ENCODE measurements around the gene PPP6R2.

The PPP6R2 gene

DNA sequence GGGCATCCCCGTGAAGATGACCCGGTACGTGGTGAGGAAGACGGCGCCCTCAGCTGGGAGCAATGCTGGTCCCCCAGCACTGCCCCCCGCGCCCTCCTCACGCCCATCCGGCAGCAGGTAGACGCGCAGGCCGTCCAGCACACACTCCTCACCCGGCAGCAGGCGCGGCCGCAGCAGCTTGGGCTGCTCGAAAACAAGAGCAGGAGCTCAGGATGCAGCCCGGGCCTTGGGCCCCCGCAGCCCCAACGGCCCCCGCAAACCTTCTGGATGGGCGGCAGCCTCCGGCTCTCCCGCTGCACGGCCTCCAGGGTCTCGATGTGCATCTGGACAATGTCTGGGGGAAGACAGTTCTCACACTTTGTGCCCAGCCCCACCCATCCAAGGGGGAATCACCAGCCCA is 118.4 kb downstream of the PPP6R2 start:
- Mint-ChIP-seq H3K36me3 (peaks cover 85% of the 10 kb centered on the region), H3K4me1 (peaks cover 22% of the 10 kb centered on the region), H3K9me3 (no peaks in the 10 kb centered on the region), H3K27ac (peak overlapping the region; percentile 76), H3K4me3 (no peak overlapping the region)
- DNase-seq (ENCODE audit: low spot score in 2 of 2), result no peak
- ATAC-seq, result no peak

DNA sequence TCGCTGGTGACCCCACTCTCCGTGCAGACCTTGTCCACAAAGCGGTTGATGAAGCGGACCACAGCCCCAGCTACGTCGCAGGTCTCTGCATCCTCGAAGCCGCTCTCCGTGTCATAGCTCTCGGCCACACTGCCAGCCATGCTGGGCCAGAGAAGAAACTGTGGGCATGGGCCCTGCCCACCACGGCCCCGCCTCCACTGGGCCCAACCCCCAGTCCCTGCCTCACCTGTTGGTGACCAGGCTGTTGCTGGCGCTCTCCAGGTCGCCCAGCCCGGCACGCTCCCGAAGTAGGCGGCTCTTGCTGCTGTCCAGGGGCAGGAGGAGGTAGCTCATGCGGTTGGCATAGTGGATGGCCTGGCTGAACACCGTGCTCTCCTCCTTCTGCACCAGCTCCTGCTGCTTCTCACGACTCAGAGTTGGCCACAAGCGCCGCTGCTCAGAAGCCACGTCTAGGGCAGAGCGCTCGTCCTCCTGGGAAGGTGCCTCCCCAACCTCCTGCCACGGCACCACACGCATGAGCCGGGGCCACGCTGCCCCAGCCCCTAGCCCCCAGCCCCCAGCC is 118.9 kb downstream of the PPP6R2 start:
- H3K4me1 Mint-ChIP-seq, result peaks cover 24% of the 10 kb centered on the region
- DNase-seq (ENCODE audit: low spot score in 2 of 2), result no peak
- H3K9me3 Mint-ChIP-seq, result no peaks in the 10 kb centered on the region
- no peak for ATAC-seq
- H3K27ac Mint-ChIP-seq, result no peak overlapping the region
- no peak overlapping the region for H3K4me3 Mint-ChIP-seq
- H3K36me3 Mint-ChIP-seq, result peaks cover 85% of the 10 kb centered on the region

DNA sequence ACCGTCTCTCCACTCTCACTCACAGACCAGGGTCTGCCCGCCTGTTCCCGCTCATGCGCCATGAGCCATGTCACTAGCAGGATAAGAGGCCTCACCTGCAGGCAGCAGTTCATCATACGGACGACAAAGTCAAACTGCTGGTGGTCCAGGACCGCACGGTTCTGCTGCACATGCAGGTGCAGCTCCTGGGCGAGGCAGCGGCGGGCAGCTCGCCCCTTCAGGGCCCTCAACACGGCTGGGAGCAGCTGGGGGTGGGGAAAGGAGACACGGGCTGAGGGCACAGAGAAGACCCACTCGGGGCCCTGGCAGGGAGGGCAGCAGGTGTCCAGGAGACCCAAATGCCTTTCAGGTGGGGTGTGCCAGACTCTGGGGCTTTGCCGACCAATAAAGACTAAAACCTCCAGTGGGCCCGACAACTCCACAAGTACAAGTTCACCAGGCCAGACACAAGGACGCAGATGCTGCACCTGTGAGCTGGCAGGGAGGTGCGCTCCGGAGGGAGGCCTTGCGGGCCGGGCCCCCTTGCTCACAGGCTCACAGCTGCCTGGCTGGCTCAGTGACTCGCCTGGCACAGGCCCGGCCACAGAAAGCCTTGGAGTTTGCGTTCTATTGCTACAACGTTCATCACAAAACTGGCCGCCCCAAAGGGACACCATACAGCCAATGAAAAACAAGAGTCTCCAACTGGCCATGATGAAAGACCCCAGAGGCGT is 120.2 kb downstream of the PPP6R2 start:
- peaks cover 20% of the 10 kb centered on the region for H3K4me1 Mint-ChIP-seq
- peaks cover 78% of the 10 kb centered on the region for H3K36me3 Mint-ChIP-seq
- no peaks in the 10 kb centered on the region for H3K9me3 Mint-ChIP-seq
- DNase-seq (ENCODE audit: low spot score in 2 of 2), result no peak
- ATAC-seq, result no peak
- H3K4me3 Mint-ChIP-seq, result no peak overlapping the region
- H3K27ac Mint-ChIP-seq, result peak overlapping the region; percentile 65

DNA sequence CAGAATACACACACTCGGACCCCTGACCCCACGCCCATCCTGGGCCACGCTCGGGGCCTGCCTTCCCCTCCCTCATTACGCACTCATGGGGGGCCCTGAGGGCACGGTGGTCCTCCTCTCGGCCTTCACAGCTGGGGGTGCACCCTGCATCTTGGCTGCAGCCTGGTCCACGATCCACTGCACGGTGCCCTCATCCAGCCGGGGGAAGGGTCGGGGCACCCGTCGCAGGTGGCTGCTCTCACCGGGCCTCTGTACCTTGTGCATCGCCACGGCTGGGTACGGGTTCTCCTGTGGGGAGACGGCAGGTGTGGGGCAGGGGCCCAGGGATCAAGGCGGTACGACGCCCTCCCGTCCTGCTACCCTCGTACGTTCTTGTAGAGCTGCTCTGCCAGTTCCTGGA is 121.3 kb downstream of the PPP6R2 start:
- Mint-ChIP-seq H3K9me3 (no peaks in the 10 kb centered on the region), H3K4me1 (peaks cover 26% of the 10 kb centered on the region), H3K36me3 (peaks cover 74% of the 10 kb centered on the region), H3K4me3 (no peak overlapping the region), H3K27ac (no peak overlapping the region)
- DNase-seq (ENCODE audit: low spot score in 2 of 2), result no peak
- ATAC-seq, result no peak

DNA sequence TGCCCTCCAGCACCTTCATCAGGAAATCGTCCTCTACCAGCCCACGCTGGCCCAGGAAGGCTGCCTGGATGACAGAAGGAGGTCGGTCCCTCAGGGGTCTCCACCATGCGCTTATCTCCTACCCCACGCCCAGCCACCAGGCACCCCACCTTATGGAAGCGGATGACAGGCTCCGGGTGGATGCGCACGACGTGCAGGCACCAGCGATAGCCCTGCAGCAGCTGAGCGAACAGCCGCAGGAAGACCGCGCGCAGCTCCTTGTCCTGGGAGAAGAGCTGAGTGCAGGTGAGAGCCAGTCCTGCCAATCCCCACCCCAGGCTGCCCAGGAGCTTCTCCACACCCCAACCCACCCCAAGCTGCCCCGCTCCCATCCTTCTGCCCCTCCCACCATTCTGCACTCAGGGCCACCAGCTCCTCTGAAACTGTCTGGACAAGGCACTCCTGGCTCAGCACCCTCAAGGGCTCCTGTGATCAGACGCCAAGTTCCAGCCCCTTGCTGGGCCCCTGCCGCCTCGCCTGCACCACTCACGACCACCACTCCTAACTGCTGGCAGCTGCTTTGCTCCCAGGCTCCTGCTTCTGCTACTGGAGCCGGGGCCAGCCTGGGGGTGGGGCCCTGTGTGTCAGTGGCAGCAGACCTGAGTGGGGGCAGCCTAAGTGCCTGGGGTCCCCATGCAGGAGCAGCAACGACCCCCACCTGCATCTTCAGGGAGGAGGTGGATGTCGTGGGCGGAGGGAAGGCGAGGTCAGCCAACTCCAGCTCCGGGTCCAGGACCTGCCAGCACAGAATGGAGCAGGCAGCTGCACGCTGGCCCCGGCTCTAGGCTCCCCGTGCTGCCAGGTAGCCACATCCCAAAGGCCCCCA is 122.2 kb downstream of the PPP6R2 start:
- ATAC-seq (no peak), DNase-seq (ENCODE audit: low spot score in 2 of 2) (no peak)
- Mint-ChIP-seq H3K36me3 (peaks cover 72% of the 10 kb centered on the region), H3K4me3 (no peak overlapping the region), H3K4me1 (peaks cover 35% of the 10 kb centered on the region), H3K9me3 (no peaks in the 10 kb centered on the region), H3K27ac (peak overlapping the region; percentile 88)

DNA sequence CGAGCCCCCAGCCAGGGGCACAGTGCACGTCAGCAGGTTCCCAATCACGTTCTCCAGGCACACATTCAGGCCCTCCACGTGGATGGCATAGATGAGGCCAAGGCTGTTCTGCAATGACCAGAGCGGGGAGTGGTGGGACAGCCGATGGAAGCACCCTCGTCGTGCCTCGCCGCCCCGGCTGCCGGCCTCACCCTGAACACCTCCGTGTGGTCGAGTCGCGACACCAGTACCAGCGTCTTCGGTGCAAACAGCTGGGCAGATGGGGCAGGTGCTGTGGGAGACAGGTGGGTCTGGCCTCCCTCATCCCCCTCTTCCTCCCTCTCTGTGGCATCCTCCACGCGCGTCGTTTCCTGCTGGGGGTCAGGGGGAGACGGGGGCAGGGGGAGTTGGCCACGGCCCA is 124.2 kb downstream of the PPP6R2 start:
- H3K9me3 Mint-ChIP-seq, result no peaks in the 10 kb centered on the region
- DNase-seq (ENCODE audit: low spot score in 2 of 2) (no peak), ATAC-seq (no peak)
- H3K4me1 Mint-ChIP-seq, result peaks cover 55% of the 10 kb centered on the region
- H3K27ac Mint-ChIP-seq, result peak overlapping the region; percentile 88
- H3K36me3 Mint-ChIP-seq, result peaks cover 62% of the 10 kb centered on the region
- no peak overlapping the region for H3K4me3 Mint-ChIP-seq

DNA sequence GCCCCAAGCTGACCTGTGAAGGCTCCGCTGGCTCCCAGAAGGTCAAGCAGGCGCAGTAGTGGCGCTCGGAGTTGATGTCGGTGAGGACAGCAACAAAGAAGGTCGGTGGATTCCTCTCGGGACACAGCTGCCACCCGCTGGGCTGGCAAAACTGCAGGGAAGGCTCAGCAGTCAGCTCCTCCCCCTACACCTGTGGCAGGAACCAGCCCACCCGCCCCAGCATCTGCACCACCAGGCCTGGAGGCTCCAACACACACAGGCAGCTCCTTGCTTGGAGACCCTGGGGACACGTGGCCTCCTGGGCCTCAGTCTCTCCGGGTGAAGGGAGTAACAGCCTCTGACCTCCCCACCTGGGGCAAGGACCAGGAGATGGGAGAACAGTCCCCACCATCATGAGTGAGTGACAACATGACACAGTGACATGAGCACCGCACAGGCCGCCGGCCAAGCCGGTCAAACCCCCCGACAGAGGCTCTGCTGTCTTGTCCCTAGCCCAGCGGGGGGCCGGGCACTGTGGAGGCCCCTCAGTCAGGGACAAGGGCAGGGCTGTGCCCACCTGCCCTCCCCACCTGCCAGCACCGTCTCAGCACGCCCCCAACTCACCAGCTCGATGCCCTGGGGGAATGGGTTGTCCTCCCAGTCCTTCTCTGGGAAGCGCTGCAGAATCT is 124.8 kb downstream of the PPP6R2 start:
- Mint-ChIP-seq H3K36me3 (peaks cover 58% of the 10 kb centered on the region), H3K4me3 (peak overlapping the region; percentile 88), H3K9me3 (no peaks in the 10 kb centered on the region), H3K27ac (no peak overlapping the region), H3K4me1 (peaks cover 61% of the 10 kb centered on the region)
- ATAC-seq, result no peak
- DNase-seq (ENCODE audit: low spot score in 2 of 2), result no peak

DNA sequence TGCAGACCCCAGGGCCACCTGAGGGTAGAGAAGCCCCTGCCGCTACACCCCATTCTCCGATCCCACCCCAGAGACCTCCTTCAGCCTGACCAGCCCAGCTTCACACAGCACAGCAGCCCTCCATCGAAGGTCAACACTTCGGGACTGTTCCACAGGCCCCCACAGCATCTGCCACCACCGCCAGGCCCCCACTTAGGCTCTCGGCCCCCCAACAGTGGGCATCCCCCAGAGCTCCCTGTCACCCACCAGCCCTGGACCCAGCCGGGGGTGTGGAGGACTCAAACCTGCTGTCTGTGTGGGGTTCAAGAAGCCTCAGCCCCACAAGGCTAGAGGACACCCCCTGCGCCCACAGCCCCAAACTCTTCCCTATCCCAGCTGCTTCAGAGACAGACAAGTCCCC is 125.5 kb downstream of the PPP6R2 start:
- Mint-ChIP-seq H3K4me3 (peak overlapping the region; percentile 88), H3K36me3 (peaks cover 51% of the 10 kb centered on the region), H3K4me1 (peaks cover 68% of the 10 kb centered on the region), H3K9me3 (no peaks in the 10 kb centered on the region), H3K27ac (peak overlapping the region; percentile 93)
- ATAC-seq, result no peak
- DNase-seq (ENCODE audit: low spot score in 2 of 2), result no peak

DNA sequence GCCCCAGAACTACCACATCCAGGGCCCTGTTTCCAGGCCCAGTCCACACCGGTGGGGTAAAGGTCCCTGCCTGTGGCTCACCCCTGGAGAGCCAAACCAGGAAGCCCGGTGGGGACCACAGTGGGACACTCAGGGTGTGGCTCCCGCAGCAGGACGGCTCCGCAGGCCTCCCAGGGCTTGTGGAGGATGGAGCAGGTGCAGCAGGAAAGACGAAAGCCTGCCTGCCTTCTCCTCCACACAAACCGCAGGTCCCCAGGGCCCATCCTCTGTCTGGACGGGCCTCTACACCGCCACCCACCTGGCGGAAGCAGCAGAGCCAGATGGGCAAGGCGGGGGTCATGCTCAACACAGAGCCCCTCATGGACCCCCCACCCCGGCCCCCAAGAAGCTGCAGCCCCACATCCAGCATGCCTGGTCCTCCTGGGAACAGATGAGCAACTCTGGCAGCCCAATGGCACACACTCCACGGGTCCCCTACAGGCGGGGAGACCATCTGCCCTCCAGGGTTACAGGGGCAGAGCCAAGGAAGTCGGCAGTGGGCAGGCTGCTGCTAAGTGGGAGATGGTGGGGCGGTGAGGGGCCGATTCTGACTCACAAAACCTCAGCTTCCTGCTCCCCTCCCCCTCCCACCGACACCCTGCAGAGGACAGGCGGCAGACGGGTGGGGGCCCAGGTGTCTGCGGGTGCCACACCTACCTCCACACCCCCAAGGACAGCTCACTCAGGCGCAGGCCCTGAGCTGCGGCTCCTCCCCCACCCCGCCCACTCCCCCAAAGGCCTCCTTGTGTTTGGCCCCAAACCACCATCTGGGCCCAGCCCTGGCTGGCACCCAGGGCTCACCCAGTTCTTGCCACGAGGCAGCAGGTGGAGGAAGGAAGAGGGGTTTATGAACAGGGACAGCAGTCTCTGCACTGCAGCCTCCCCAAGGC is 126.5 kb downstream of the PPP6R2 start:
- Mint-ChIP-seq H3K27ac (peak overlapping the region; percentile 93), H3K9me3 (no peaks in the 10 kb centered on the region), H3K4me1 (peaks cover 74% of the 10 kb centered on the region), H3K4me3 (peak overlapping the region; percentile 88), H3K36me3 (peaks cover 49% of the 10 kb centered on the region)
- DNase-seq (ENCODE audit: low spot score in 2 of 2) (peak; percentile 84 to 97), ATAC-seq (peak; percentile 88)

DNA sequence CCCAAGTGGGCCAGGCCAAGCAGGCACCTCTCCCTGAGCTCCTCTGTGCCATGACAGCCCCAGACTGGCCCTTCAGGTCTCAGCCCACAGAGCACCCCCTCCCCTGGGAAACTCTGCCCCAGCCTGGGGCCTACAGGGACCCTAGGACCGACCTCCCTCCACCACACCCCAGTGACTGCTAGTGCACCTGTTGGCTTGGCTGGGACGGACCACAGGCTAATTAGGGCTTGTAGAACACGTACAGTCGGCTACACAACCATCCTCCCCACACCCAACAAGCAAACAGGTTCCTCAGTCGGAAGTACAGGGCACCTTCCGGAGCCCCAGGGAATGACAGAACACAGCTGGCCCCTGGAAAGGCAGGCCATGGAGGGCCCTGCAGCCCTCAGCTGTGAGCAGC is 127.4 kb downstream of the PPP6R2 start:
- no peaks in the 10 kb centered on the region for H3K9me3 Mint-ChIP-seq
- peaks cover 74% of the 10 kb centered on the region for H3K4me1 Mint-ChIP-seq
- H3K36me3 Mint-ChIP-seq, result peaks cover 41% of the 10 kb centered on the region
- peak in 1 of 2 donors; percentile 64 for DNase-seq (ENCODE audit: low spot score in 2 of 2)
- peak overlapping the region; percentile 88 for H3K4me3 Mint-ChIP-seq
- ATAC-seq, result no peak
- H3K27ac Mint-ChIP-seq, result peak overlapping the region; percentile 93

DNA sequence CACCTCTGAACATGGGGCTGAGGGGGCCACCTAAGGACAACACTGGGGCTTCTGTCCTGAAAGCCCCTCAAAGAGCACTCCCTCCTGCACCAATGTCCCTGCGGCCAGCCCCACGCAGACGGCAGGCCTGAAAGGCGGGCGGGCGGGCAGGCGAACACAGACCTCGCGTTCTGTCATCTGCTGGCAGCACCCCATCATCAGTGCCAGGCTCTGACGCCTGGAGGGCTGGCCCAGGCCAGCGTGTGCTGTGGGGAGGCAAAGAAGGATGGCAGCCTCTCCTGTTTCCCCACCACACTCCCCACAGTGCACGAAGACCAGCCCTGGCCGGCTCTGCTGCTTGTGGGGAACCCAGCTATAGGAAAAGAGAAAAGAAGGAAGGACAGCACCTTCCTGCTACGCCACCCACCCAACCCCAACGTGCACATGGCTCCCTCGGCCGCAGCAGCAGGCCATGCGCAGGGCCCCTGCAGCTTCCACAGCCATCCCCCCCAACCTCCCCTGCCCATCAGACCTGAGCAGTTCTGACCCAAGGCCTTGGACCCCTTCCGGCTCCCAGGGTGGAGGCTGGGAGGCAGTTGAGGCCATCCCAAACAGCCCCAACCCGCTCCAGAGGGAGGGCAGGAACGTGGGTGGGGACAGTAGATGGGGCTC is 128.2 kb downstream of the PPP6R2 start:
- Mint-ChIP-seq H3K27ac (peak overlapping the region; percentile 93), H3K36me3 (peaks cover 36% of the 10 kb centered on the region), H3K4me3 (peak overlapping the region; percentile 88), H3K4me1 (peaks cover 68% of the 10 kb centered on the region), H3K9me3 (no peaks in the 10 kb centered on the region)
- DNase-seq (ENCODE audit: low spot score in 2 of 2), result no peak
- ATAC-seq, result no peak

DNA sequence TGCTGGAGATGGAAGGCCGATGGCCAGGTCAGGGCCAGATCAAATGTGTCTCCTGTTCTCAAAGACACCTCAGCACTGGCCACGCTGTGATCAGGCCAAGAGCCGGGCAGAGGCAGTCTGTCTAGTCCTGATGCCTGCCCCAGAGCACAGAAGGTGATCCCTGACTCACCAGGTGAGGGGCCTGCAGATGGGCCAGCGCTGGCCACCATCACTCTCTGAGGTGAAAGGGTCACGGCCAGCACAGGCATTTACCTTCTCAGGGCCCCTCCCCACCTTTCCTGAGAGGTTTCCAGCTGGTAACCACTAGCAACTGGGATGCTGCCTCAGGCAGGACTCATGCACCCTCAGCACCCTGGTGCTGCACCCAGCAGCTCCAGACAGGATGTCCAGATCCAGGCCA is 128.8 kb downstream of the PPP6R2 start:
- Mint-ChIP-seq H3K4me3 (peak overlapping the region; percentile 88), H3K9me3 (no peaks in the 10 kb centered on the region), H3K27ac (peak overlapping the region; percentile 93), H3K36me3 (peaks cover 31% of the 10 kb centered on the region), H3K4me1 (peaks cover 63% of the 10 kb centered on the region)
- ATAC-seq (no peak), DNase-seq (ENCODE audit: low spot score in 2 of 2) (no peak)

DNA sequence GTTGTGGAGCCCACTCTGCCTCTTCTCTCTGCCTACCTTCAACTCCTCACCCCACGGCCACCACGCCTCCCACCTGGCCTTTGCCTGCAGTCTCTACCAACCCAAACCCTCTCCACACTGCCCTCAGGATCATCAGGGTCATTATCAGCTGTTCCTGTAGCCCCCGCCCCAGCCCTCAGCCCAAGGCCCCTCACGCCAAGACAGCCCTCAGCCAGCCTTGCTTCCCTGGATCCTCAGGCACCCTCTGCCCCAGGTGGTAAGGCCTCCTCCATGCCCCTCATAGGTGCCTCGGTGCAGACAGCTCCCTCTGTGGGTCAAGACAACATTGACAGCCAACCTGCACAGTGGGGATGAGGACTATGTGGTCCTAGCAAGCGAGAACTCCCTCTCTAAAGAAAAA is 130.0 kb downstream of the PPP6R2 start:
- Mint-ChIP-seq H3K36me3 (peaks cover 25% of the 10 kb centered on the region), H3K4me1 (peaks cover 67% of the 10 kb centered on the region), H3K4me3 (peak overlapping the region; percentile 88), H3K9me3 (no peaks in the 10 kb centered on the region), H3K27ac (peak overlapping the region; percentile 93)
- peak in 1 of 2 donors; percentile 70 for DNase-seq (ENCODE audit: low spot score in 2 of 2)
- ATAC-seq, result peak; percentile 33

All from stimulated activated effector memory CD8-positive, alpha-beta T cell treated with anti-CD3 and anti-CD28 coated beads, Interleukin-12 subunit alpha, Interleukin-12 subunit beta, amount 100 ng/mL, for 72 hours (primary cell).